GM12878 (cell line): ENCODE data around the gene SEMA6C.

Source experiments
- EZH2 ChIP-seq: IDR thresholded peaks from 2 replicates; pipeline ENCODE4 v1.6.1; 2012; ENCODE audit warnings: low read depth, mild to moderate bottlenecking, control low read depth, inconsistent platforms, low read length, borderline replicate concordance; ENCODE audit not compliant: control insufficient read depth
- FOXK2 ChIP-seq: fragments of 450-650 bp; IDR thresholded peaks from 2 replicates; pipeline ENCODE4 v1.6.1; 2017; ENCODE audit warnings: mild to moderate bottlenecking, moderate library complexity
- FOXM1 ChIP-seq: IDR thresholded peaks from 2 replicates; pipeline ENCODE4 v1.6.1; 2012; ENCODE audit warnings: low read depth, mild to moderate bottlenecking, inconsistent platforms, low read length, moderate library complexity
- IKZF1 ChIP-seq: fragments of 450-650 bp; conservative IDR thresholded peaks from 2 replicates; pipeline ENCODE4 v1.6.1; 2017; ENCODE audit warnings: antibody characterized with exemption, mild to moderate bottlenecking
- TF ChIP-seq, protein P1 (sequence below), 3 experiments: IDR thresholded peaks in 2 of 3; conservative IDR thresholded peaks in 1 of 3; 2 replicates each; pipeline ENCODE4 v1.5.1; 2011; ENCODE audit warnings: low read depth in 3 of 3, low read length in 3 of 3, mild to moderate bottlenecking in 3 of 3, control low read depth in 2 of 3, moderate library complexity in 2 of 3, inconsistent platforms in 1 of 3, mixed read lengths in 1 of 3; ENCODE audit not compliant: control insufficient read depth in 2 of 3, insufficient read depth in 1 of 3; ENCODE audit errors: extremely low read depth in 1 of 3
- TF ChIP-seq, protein P2 (sequence below): fragments of 450-650 bp; formaldehyde crosslinking; IDR thresholded peaks from 2 replicates; pipeline ENCODE4 v1.5.0; 2022; ENCODE audit warnings: mild to moderate bottlenecking, missing genetic modification characterization

DNA sequence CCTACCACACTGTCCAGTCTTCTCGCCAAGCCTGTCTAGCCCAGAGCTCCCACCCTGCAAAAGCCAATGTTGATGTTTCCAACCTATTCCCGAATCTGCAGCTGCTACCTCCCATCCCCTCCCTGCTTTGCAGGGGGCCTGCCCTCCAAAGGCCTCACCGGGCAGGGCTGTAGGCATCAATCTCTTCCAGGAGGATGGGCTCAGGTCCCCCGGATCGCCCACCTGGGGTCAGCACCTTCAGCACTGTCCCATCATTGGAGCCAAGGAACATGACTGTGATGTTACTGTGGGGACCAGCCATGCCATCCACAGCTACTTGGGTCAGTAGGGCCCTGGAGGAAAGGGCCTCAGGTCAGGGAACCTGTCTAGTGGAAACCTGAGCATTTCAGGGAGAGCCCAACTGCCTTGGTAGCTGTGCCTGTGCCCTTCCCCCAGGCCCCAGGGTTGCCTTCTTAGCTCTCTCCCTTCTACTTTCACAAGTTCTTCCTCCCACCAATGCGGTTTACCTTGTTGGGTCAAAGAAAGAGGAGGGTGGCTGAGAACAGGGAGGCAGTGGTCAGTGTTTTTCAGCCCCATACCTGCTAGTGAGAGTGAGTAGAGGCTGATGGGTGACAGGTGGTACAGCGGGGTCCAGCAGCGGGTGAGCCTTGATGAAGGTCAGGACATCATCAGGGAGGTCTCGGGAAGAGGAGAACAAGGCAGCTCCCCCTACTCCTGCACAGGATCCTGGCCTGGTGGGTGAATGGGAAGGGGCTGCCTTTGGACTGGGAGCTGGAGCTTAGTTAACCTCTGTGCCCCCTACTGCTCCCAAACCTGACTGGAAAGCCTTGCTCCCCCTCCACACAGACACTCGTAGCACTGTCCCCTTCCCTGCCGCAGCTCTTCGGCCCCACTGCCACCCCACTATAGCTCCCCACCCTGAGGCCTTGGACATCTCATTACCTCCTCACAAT lies 10.7 kb downstream of the SEMA6C start:
- TF ChIP-seq, protein P1, sequence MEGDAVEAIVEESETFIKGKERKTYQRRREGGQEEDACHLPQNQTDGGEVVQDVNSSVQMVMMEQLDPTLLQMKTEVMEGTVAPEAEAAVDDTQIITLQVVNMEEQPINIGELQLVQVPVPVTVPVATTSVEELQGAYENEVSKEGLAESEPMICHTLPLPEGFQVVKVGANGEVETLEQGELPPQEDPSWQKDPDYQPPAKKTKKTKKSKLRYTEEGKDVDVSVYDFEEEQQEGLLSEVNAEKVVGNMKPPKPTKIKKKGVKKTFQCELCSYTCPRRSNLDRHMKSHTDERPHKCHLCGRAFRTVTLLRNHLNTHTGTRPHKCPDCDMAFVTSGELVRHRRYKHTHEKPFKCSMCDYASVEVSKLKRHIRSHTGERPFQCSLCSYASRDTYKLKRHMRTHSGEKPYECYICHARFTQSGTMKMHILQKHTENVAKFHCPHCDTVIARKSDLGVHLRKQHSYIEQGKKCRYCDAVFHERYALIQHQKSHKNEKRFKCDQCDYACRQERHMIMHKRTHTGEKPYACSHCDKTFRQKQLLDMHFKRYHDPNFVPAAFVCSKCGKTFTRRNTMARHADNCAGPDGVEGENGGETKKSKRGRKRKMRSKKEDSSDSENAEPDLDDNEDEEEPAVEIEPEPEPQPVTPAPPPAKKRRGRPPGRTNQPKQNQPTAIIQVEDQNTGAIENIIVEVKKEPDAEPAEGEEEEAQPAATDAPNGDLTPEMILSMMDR (IDR thresholded peaks at IDR 0.05 in 2 of 3, conservative IDR thresholded peaks at IDR 0.05 in 1 of 3; ENCODE audit: control insufficient read depth in 2 of 3, extremely low read depth in 1 of 3, insufficient read depth in 1 of 3, low read depth in 3 of 3, low read length in 3 of 3) = no peak
- TF ChIP-seq, protein P2, sequence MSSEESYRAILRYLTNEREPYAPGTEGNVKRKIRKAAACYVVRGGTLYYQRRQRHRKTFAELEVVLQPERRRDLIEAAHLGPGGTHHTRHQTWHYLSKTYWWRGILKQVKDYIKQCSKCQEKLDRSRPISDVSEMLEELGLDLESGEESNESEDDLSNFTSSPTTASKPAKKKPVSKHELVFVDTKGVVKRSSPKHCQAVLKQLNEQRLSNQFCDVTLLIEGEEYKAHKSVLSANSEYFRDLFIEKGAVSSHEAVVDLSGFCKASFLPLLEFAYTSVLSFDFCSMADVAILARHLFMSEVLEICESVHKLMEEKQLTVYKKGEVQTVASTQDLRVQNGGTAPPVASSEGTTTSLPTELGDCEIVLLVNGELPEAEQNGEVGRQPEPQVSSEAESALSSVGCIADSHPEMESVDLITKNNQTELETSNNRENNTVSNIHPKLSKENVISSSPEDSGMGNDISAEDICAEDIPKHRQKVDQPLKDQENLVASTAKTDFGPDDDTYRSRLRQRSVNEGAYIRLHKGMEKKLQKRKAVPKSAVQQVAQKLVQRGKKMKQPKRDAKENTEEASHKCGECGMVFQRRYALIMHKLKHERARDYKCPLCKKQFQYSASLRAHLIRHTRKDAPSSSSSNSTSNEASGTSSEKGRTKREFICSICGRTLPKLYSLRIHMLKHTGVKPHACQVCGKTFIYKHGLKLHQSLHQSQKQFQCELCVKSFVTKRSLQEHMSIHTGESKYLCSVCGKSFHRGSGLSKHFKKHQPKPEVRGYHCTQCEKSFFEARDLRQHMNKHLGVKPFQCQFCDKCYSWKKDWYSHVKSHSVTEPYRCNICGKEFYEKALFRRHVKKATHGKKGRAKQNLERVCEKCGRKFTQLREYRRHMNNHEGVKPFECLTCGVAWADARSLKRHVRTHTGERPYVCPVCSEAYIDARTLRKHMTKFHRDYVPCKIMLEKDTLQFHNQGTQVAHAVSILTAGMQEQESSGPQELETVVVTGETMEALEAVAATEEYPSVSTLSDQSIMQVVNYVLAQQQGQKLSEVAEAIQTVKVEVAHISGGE (CRISPR knock-in tag) = no peak
- no peak for TF ChIP-seq FOXK2
- no peak for TF ChIP-seq FOXM1
- TF ChIP-seq IKZF1 = no peak
- TF ChIP-seq EZH2 = no peak
